GM12892 (cell line): ENCODE measurements around the gene ZNF398.

Experiments used
- POLR2AphosphoS5 ChIP-seq: IDR thresholded peaks from 2 replicates; pipeline ENCODE4 v1.6.1; 2011; ENCODE audit warnings: low read depth, low read length, control low read depth
- TAF1 ChIP-seq: IDR thresholded peaks from 2 replicates; pipeline ENCODE4 v1.6.1; 2011; ENCODE audit warnings: low read depth, mild to moderate bottlenecking, control low read depth, low read length, borderline replicate concordance

DNA sequence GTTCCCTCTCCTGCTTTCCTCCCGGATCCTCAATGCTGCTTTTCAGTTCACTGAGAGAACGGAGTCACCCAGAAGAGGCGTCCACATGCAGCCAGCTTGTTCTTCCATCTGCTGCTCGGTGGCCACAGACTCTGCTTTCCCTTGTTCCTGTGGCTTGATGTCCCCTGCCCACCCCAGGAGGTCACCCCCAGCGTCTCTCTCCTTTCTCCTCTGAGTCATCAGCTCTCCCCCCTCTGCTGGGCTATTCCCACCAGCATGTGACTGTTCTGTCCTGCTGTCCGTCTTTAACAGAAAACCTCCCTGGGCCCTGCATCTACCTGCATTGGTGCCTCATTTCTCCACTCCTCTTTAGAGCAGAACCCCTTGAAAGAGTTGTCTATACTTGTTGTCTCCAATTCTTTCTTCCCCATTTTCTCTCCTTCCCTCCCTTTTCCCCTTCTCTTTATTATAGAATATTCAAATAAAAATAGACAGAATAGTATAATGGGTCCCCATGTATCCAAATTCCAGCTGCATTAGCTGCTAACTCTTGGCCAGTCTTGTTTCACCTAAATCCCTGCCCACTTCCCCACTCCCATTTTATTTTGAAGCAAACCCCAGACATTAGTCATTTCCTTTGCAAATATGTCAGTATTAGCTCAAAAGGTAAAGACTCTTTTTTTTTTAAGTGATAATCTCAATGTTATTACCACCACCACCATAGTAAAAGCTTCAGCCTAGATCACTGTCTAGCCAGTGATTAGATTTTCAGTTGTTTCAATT lies 52.2 kb downstream of the ZNF398 start:
- no peak for TF ChIP-seq TAF1
- TF ChIP-seq POLR2AphosphoS5: no peak
